GM12878 (cell line): Measurements from ENCODE around the gene TACC2. TPM values are rescaled to one million over a fixed set of nuclear protein-coding genes. Genes with fewer than 3 reads are reported as not detected.

Experiments used
- ATAC-seq: fragments of 200-7000 bp; cut with Tn5 transposase; 3 replicates; pipeline ENCODE4 v1.9.1; 2020; ENCODE audit warnings: mild to moderate bottlenecking, moderate library complexity
- BruUV-seq: library from RNA; stranded (reverse); fragments of 400-500 nt; replicated peaks from 2 replicates; lab custom pipeline; 2021; lab: Mats Ljungman, UMichigan
- CTCF ChIA-PET: fragments of 300-600 bp; sonication (Branson Sonifier 250); formaldehyde crosslinking; extraction: SDS; loops from one replicate; lab custom pipeline; 2021; ENCODE audit warnings: inconsistent platforms; lab: Yijun Ruan, JAX
- POLR2A ChIA-PET: fragments of 350-600 bp; formaldehyde crosslinking; extraction: SDS; loops from one replicate; lab custom pipeline; 2021; ENCODE audit warnings: inconsistent platforms; lab: Charles Lee
- RAD21 ChIA-PET: fragments of 300-600 bp; sonication (Branson Sonifier 250); formaldehyde crosslinking; loops from one replicate; lab custom pipeline; 2023; ENCODE audit warnings: antibody characterized with exemption; ENCODE audit not compliant: unreplicated experiment; lab: Charles Lee
- SMC1A ChIA-PET: fragments of 300-600 bp; sonication (Branson Sonifier 250); formaldehyde crosslinking; loops from one replicate; lab custom pipeline; 2023; ENCODE audit not compliant: unreplicated experiment, uncharacterized antibody; lab: Charles Lee
- DNase-seq: peaks from one replicate; pipeline ENCODE4 v3.0.0-alpha.2; 2011; ENCODE audit warnings: low read depth, low spot score
- FAIRE-seq: peaks from 3 replicates; lab custom pipeline; 2011; peaks lifted over from hg19 to GRCh38; lab: Jason Lieb, UNC
- H2AFZ ChIP-seq: 2 replicates; pipeline ENCODE4 v1.6.0; 2011; ENCODE audit warnings: low read depth, low read length, control low read depth; ENCODE audit not compliant: control insufficient read depth
- H3K27ac ChIP-seq: 2 replicates; pipeline ENCODE4 v1.5.1; 2011; ENCODE audit warnings: control low read depth; ENCODE audit not compliant: control insufficient read depth, insufficient read depth
- H3K27me3 ChIP-seq, 2 experiments: replicated peaks in 1 of 2; 2 replicates each; pipeline versions ENCODE4 v1.6.0 to v1.6.1; 2011; ENCODE audit warnings: low read length in 1 of 2; ENCODE audit not compliant: control insufficient read depth in 2 of 2, insufficient read depth in 2 of 2
- H3K36me3 ChIP-seq, 2 experiments: 2 replicates each; pipeline ENCODE4 v1.5.1; 2011; ENCODE audit warnings: low read length in 1 of 2; ENCODE audit not compliant: control insufficient read depth in 2 of 2, insufficient read depth in 2 of 2
- H3K4me1 ChIP-seq: 2 replicates; pipeline ENCODE4 v1.6.1; 2011; ENCODE audit warnings: mild to moderate bottlenecking, low read length, moderate library complexity, mixed read lengths; ENCODE audit not compliant: control insufficient read depth, insufficient read depth
- H3K4me2 ChIP-seq: 2 replicates; pipeline ENCODE4 v1.6.0; 2011; ENCODE audit warnings: control low read depth; ENCODE audit not compliant: control insufficient read depth, insufficient read depth
- H3K4me3 ChIP-seq: fragments of 200-600 bp; sonication (generic); 2 replicates; pipeline ENCODE4 v1.5.1; 2016
- H3K79me2 ChIP-seq: 2 replicates; pipeline ENCODE4 v1.6.0; 2011; ENCODE audit warnings: low read length; ENCODE audit not compliant: control insufficient read depth, insufficient read depth
- H3K9ac ChIP-seq: 2 replicates; pipeline ENCODE4 v1.8.0; 2011; ENCODE audit warnings: low read length, control low read depth, mixed read lengths; ENCODE audit not compliant: control insufficient read depth, insufficient read depth
- H3K9me3 ChIP-seq: replicated peaks from 3 replicates; pipeline ENCODE4 v1.5.1; 2011; ENCODE audit warnings: mild to moderate bottlenecking, low read length; ENCODE audit not compliant: control insufficient read depth, insufficient read depth
- H4K20me1 ChIP-seq: 2 replicates; pipeline ENCODE4 v1.6.0; 2011; ENCODE audit not compliant: control insufficient read depth, insufficient read depth
- BCL11A ChIP-seq: IDR thresholded peaks from 2 replicates; pipeline ENCODE4 v1.6.1; 2011; ENCODE audit warnings: low read depth, low read length
- CEBPB ChIP-seq, 2 experiments: fragments of 150-350 bp in 1 of 2; IDR thresholded peaks; 2 replicates each; pipeline ENCODE4 v1.6.1; 2012 to 2014; ENCODE audit warnings: low read depth in 2 of 2, low read length in 2 of 2, borderline replicate concordance in 1 of 2, inconsistent platforms in 1 of 2
- FOS ChIP-seq: IDR thresholded peaks from 3 replicates; pipeline ENCODE4 v1.6.1; 2011; ENCODE audit warnings: borderline replicate concordance; ENCODE audit not compliant: insufficient read length; ENCODE audit errors: extremely low read depth
- GABPA ChIP-seq: IDR thresholded peaks from 2 replicates; pipeline ENCODE4 v1.6.1; 2014; ENCODE audit warnings: antibody characterized with exemption, low read depth, mild to moderate bottlenecking, inconsistent platforms
- IKZF2 ChIP-seq, 2 experiments: fragments of 450-650 bp; IDR thresholded peaks; 2 replicates each; pipeline ENCODE4 v1.6.1; 2017; ENCODE audit warnings: mild to moderate bottlenecking in 2 of 2, moderate library complexity in 2 of 2
- KAT2A ChIP-seq: conservative IDR thresholded peaks from 2 replicates; pipeline ENCODE4 v1.6.1; 2011; ENCODE audit warnings: low read depth, low read length; ENCODE audit not compliant: control insufficient read depth
- WGBS: methylation state at CpG from one replicate; pipeline ENCODE4 v1.1.6; 2016; ENCODE audit warnings: low lambda C conversion rate; ENCODE audit not compliant: insufficient replicate concordance, insufficient coverage; ENCODE audit errors: missing lambda C conversion rate; 5-methylcytosine and 5-hydroxymethylcytosine counted together
- in situ Hi-C: fragments of 300-500 bp; cut with MboI; formaldehyde crosslinking; loops from 9 replicates; pipeline ENCODE4 v1.14.3; 2018; ENCODE audit warnings: mixed read lengths
- intact Hi-C: fragments of 100-400 bp; cut with micrococcal nuclease; formaldehyde crosslinking; loops from one replicate; pipeline ENCODE4 v1.14.2; 2022; ENCODE audit not compliant: unreplicated experiment
- polyA plus RNA-seq, 11 experiments: library from polyadenylated mRNA; depleted of rRNA in 4 of 11; unstranded in 6 of 11; stranded (reverse) in 5 of 11; fragments of >200 nt; fragmentation: Nextera tagmentation in 4 of 11; fragmentation: Illumina TruSeq in 1 of 11; extraction: Ambion mirVana in 4 of 11; extraction: Trizol in 1 of 11; gene quantifications; 1 replicate in 1 of 11; 2 replicates in 10 of 11; pipeline versions ENCODE4 v1.2.1 to v1.2.3, GENCODE V29; 2011 to 2016; ENCODE audit warnings: inconsistent platforms in 2 of 11, missing spikeins in 2 of 11, low read depth in 1 of 11
- total RNA-seq, 4 experiments: library from RNA; depleted of rRNA in 3 of 4; stranded (reverse); fragments of >200 nt in 3 of 4; fragmentation: Illumina TruSeq in 1 of 4; extraction: Trizol in 1 of 4; gene quantifications; 2 replicates each; pipeline versions ENCODE4 v1.2.1 to v1.2.3, GENCODE V29; 2013 to 2021
- TF ChIP-seq, protein P1 (sequence below): fragments of 450-650 bp; IDR thresholded peaks from 2 replicates; pipeline ENCODE4 v1.6.1; 2017; ENCODE audit warnings: mild to moderate bottlenecking
- TF ChIP-seq, protein P2 (sequence below): IDR thresholded peaks from 2 replicates; pipeline ENCODE4 v1.6.1; 2012; ENCODE audit warnings: improper control_type of control experiment, low read depth, low read length; ENCODE audit not compliant: insufficient replicate concordance
- TF ChIP-seq, protein P3 (sequence below): fragments of 450-650 bp; IDR thresholded peaks from 2 replicates; pipeline ENCODE4 v1.6.1; 2017; ENCODE audit warnings: low read depth, mild to moderate bottlenecking, moderate library complexity

Gene TACC2
- total and polyA plus RNA-seq, 10 of the 15 experiments (the other 5 are each of a cell fraction or from before 2014, with no cell fraction given), result 0.07 to 0.64 (median 0.13) TPM; not detected in 5

DNA sequence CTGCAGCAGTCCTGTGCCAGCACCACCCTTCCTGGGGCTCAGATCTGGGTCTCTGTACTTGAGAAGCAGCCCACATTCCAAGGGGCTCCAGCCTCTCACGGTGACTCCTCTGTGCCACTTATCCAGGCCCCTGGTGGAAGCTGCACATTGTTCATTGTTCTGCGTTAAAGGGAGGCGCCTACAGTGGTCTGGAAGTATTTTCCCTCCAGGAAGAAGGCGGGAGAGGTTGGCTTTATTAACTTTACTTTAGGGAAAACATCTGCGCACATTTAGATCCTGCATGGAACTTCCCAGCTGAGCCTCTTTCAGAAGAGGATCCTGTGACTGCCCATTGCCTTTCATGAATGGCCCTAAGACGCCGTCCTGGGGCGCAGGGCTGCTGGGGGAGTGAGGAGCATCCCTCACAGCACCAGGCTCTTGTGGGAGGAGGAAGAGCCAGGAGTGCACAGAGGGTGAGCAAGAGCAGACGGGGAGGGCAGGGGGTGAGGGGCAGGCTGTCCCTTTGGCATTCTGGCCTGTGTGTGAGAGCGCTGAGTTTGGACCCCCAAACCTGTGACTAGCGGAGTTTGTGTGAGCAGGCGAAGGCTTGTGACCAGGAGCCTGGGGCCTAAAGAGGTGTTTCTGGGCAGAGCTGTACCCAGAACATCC lies 183.5 kb downstream of the TACC2 start (continued):
- TF ChIP-seq, protein P1, sequence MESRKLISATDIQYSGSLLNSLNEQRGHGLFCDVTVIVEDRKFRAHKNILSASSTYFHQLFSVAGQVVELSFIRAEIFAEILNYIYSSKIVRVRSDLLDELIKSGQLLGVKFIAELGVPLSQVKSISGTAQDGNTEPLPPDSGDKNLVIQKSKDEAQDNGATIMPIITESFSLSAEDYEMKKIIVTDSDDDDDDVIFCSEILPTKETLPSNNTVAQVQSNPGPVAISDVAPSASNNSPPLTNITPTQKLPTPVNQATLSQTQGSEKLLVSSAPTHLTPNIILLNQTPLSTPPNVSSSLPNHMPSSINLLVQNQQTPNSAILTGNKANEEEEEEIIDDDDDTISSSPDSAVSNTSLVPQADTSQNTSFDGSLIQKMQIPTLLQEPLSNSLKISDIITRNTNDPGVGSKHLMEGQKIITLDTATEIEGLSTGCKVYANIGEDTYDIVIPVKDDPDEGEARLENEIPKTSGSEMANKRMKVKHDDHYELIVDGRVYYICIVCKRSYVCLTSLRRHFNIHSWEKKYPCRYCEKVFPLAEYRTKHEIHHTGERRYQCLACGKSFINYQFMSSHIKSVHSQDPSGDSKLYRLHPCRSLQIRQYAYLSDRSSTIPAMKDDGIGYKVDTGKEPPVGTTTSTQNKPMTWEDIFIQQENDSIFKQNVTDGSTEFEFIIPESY, result no peak
- no peak for TF ChIP-seq CEBPB (IDR thresholded peaks at IDR 0.05; ENCODE audit: borderline replicate concordance in 1 of 2, low read depth in 2 of 2, low read length in 2 of 2)

DNA sequence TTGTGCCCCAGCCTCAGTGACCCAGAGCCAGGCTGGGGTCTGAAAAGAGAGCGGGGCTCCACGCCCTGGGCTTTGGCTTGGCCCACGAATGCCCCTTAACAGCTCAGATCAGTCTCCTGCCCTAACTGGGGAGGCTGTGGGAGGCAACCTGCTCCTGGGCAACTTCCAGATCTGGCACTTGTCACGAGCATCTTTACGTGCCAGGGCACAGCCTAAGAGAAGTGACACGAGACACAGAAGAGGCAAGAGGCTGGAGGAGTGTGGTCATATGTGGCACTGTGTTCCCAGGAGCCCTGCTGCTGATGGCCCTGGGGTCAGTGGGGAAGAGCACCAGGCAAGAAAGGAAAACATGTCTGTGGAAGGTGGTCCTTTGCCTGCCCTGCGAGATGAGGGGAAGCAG lies 184.4 kb downstream of the TACC2 start:
- ATAC-seq (no peak), FAIRE-seq (no peak), DNase-seq (no peak)
- Histone ChIP-seq H3K9ac (no peak overlapping the region), H3K79me2 (no peaks in the 10 kb centered on the region), H3K27ac (no peak overlapping the region), H3K4me2 (no peak overlapping the region), H2AFZ (no peak overlapping the region), H3K9me3 (no peaks in the 10 kb centered on the region), H3K27me3 (peaks cover 2 to 3% of the 10 kb centered on the region in 2 experiments; a peak in 2 of 4 replicates), H3K4me3 (no peak overlapping the region), H3K36me3 (no peaks in the 10 kb centered on the region), H3K4me1 (no peaks in the 10 kb centered on the region), H4K20me1 (no peaks in the 10 kb centered on the region)
- in situ Hi-C loops, result no loop called here
- ChIA-PET CTCF (no interaction called here), SMC1A (no interaction called here), RAD21 (no interaction called here), POLR2A (no interaction called here)
- BruUV-seq, result no TSS peak
- intact Hi-C loops, result no loop called here
- 1% methylated on average over 7 of the region's 7 CpGs for WGBS
- TF ChIP-seq, protein P2, sequence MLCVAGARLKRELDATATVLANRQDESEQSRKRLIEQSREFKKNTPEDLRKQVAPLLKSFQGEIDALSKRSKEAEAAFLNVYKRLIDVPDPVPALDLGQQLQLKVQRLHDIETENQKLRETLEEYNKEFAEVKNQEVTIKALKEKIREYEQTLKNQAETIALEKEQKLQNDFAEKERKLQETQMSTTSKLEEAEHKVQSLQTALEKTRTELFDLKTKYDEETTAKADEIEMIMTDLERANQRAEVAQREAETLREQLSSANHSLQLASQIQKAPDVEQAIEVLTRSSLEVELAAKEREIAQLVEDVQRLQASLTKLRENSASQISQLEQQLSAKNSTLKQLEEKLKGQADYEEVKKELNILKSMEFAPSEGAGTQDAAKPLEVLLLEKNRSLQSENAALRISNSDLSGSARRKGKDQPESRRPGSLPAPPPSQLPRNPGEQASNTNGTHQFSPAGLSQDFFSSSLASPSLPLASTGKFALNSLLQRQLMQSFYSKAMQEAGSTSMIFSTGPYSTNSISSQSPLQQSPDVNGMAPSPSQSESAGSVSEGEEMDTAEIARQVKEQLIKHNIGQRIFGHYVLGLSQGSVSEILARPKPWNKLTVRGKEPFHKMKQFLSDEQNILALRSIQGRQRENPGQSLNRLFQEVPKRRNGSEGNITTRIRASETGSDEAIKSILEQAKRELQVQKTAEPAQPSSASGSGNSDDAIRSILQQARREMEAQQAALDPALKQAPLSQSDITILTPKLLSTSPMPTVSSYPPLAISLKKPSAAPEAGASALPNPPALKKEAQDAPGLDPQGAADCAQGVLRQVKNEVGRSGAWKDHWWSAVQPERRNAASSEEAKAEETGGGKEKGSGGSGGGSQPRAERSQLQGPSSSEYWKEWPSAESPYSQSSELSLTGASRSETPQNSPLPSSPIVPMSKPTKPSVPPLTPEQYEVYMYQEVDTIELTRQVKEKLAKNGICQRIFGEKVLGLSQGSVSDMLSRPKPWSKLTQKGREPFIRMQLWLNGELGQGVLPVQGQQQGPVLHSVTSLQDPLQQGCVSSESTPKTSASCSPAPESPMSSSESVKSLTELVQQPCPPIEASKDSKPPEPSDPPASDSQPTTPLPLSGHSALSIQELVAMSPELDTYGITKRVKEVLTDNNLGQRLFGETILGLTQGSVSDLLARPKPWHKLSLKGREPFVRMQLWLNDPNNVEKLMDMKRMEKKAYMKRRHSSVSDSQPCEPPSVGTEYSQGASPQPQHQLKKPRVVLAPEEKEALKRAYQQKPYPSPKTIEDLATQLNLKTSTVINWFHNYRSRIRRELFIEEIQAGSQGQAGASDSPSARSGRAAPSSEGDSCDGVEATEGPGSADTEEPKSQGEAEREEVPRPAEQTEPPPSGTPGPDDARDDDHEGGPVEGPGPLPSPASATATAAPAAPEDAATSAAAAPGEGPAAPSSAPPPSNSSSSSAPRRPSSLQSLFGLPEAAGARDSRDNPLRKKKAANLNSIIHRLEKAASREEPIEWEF, result no peak
- TF ChIP-seq FOS, result no peak
- TF ChIP-seq IKZF2 (IDR thresholded peaks at IDR 0.05), result no peak
- TF ChIP-seq, protein P3, sequence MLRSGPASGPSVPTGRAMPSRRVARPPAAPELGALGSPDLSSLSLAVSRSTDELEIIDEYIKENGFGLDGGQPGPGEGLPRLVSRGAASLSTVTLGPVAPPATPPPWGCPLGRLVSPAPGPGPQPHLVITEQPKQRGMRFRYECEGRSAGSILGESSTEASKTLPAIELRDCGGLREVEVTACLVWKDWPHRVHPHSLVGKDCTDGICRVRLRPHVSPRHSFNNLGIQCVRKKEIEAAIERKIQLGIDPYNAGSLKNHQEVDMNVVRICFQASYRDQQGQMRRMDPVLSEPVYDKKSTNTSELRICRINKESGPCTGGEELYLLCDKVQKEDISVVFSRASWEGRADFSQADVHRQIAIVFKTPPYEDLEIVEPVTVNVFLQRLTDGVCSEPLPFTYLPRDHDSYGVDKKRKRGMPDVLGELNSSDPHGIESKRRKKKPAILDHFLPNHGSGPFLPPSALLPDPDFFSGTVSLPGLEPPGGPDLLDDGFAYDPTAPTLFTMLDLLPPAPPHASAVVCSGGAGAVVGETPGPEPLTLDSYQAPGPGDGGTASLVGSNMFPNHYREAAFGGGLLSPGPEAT, result no peak
- TF ChIP-seq GABPA, result no peak
- no peak for TF ChIP-seq KAT2A
- no peak for TF ChIP-seq BCL11A
